ENCODE data around the gene TUG1. TPM values are rescaled to one million over a fixed set of nuclear protein-coding genes. Genes with fewer than 3 reads are reported as not detected.

TUG1 gene
- total and polyA plus RNA-seq, 8 donors: 18.2 to 49.1 (median 23.0) TPM

GRCh38 chr22:30985561-30986208 lies 16.6 kb downstream of the TUG1 start:
- no peaks in the 10 kb centered on the region for H3K36me3 ChIP-seq
- intact Hi-C loops (cut with DNase I): no loop called here
- no peak overlapping the region for H3K4me3 ChIP-seq
- 59 to 62% methylated on average over 4 of the region's 4 CpGs for WGBS, 2 donors
- no peaks in the 10 kb centered on the region for H3K4me1 ChIP-seq
- ATAC-seq: peak in 1 of 4 donors; percentile 13
- no peak for DNase-seq
- H3K9me3 ChIP-seq: no peaks in the 10 kb centered on the region
- H3K27me3 ChIP-seq: no peaks in the 10 kb centered on the region
- no peak for TF ChIP-seq CTCF (IDR thresholded peaks at IDR 0.05)
- FAIRE-seq: no peak
- no peak overlapping the region for H3K27ac ChIP-seq

- H3K9me3 ChIP-seq: no peaks in the 10 kb centered on the region
- no peak for DNase-seq
- FAIRE-seq: no peak
- H3K27me3 ChIP-seq: no peaks in the 10 kb centered on the region
- H3K27ac ChIP-seq: no peak overlapping the region
- peaks cover 0 to 9% (median 9%) of the 10 kb centered on the region in 3 donors for H3K4me1 ChIP-seq
- intact Hi-C loops (cut with DNase I): no loop called here
- H3K36me3 ChIP-seq: no peaks in the 10 kb centered on the region
- H3K4me3 ChIP-seq: no peak overlapping the region
- ATAC-seq: no peak
- TF ChIP-seq CTCF (IDR thresholded peaks at IDR 0.05): no peak
Observed at GRCh38 chr22:30989474-30989873, 20.4 kb downstream of the TUG1 start.

GRCh38 chr22:30990690-30991089 lies 21.6 kb downstream of the TUG1 start:
- FAIRE-seq: no peak
- intact Hi-C loops (cut with DNase I): no loop called here
- Histone ChIP-seq H3K4me3 (no peak overlapping the region), H3K36me3 (no peaks in the 10 kb centered on the region), H3K27me3 (no peaks in the 10 kb centered on the region), H3K27ac (no peak overlapping the region), H3K9me3 (no peaks in the 10 kb centered on the region), H3K4me1 (peaks cover 0 to 9% (median 9%) of the 10 kb centered on the region in 3 donors)
- no peak for ATAC-seq
- WGBS, 2 donors: 88 to 97% methylated on average over 1 of the region's 1 CpG
- TF ChIP-seq CTCF (IDR thresholded peaks at IDR 0.05): no peak
- DNase-seq: no peak

- Histone ChIP-seq H3K4me1 (peaks cover 0 to 9% (median 9%) of the 10 kb centered on the region in 3 donors), H3K27ac (no peak overlapping the region), H3K9me3 (no peaks in the 10 kb centered on the region), H3K4me3 (no peak overlapping the region), H3K36me3 (no peaks in the 10 kb centered on the region), H3K27me3 (no peaks in the 10 kb centered on the region)
- DNase-seq (no peak), FAIRE-seq (no peak), ATAC-seq (peak in 3 of 4 donors; percentile 61 to 81 (median 69))
- no peak for TF ChIP-seq CTCF (IDR thresholded peaks at IDR 0.05)
- 13 to 14% methylated on average over 2 of the region's 2 CpGs for WGBS, 2 donors
- intact Hi-C loops (cut with DNase I): no loop called here
Observed at GRCh38 chr22:30992565-30992964, 23.5 kb downstream of the TUG1 start.

GRCh38 chr22:30994960-30995359 lies 25.9 kb downstream of the TUG1 start:
- peaks cover 0 to 9% (median 9%) of the 10 kb centered on the region in 3 donors for H3K4me1 ChIP-seq
- H3K27ac ChIP-seq: no peak overlapping the region
- H3K27me3 ChIP-seq: no peaks in the 10 kb centered on the region
- ATAC-seq (no peak), FAIRE-seq (no peak), DNase-seq (no peak)
- no peaks in the 10 kb centered on the region for H3K9me3 ChIP-seq
- TF ChIP-seq CTCF (IDR thresholded peaks at IDR 0.05): no peak
- intact Hi-C loops (cut with DNase I): no loop called here
- WGBS, 2 donors: 82% methylated on average over 1 of the region's 1 CpG
- H3K36me3 ChIP-seq: no peaks in the 10 kb centered on the region
- no peak overlapping the region for H3K4me3 ChIP-seq
